HG02852 (cell line): Measurements from ENCODE around the gene CYP1A2.
"Not testable (repeated sequence)": the region's sequence is repeated elsewhere in the genome, so short reads cannot be mapped to it uniquely, and the experiment has no call there.

Experiments
- ATAC-seq: cut with Tn5 transposase; IDR thresholded peaks from one replicate; pipeline ENCODE4 v1.9.1; 2021; ENCODE audit warnings: mild to moderate bottlenecking, moderate library complexity; ENCODE audit not compliant: unreplicated experiment

The CYP1A2 gene, protein sequence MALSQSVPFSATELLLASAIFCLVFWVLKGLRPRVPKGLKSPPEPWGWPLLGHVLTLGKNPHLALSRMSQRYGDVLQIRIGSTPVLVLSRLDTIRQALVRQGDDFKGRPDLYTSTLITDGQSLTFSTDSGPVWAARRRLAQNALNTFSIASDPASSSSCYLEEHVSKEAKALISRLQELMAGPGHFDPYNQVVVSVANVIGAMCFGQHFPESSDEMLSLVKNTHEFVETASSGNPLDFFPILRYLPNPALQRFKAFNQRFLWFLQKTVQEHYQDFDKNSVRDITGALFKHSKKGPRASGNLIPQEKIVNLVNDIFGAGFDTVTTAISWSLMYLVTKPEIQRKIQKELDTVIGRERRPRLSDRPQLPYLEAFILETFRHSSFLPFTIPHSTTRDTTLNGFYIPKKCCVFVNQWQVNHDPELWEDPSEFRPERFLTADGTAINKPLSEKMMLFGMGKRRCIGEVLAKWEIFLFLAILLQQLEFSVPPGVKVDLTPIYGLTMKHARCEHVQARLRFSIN

GRCh38 chr15:74748322-74748946 lies at the start of gene CYP1A2:
CYP1A2 (plus strand) TSS chr15:74748845; CDS start chr15:74749739, 894 bp downstream.
- no peak for ATAC-seq

DNA sequence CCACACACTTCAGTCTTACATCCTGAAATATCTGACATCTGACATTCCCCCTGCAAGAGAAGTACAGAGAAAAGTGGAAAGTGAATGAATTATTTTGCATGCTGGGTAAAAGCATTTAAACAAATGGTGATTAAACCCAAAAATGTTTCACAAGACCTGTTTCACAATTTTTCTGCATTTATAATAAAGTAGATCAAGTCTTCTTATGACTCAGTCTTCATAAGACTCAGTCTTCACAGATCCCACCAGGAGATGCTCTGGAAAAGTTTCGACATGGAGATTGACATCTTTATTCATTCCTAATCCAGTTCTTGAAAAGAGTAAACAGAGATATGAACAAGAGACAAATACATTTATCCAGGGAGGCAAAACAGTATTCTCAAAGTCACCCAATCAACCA lies 39.6 kb upstream of the CYP1A2 start:
- no peak for ATAC-seq

DNA sequence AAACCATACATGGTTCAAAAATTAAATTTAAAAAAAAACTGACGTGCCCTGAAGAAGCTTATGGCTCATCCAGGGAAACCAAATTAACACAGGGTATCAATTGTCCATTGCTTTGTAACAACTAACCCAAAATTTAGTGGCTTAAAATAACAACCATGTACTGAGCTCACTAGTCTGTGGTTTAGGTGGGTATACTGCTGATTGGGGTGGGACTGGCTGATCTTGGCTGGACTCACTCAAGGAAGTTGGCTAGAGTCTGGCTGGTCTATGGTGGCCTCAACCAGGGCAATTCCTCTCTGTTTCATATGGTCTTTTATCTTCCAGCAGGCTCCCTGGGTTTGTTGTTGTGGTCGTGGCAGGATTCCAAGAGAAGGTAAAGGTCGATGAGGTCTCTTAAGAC lies 38.8 kb upstream of the CYP1A2 start:
- ATAC-seq, result no peak

- ATAC-seq, result no peak
Measured at GRCh38 chr15:74710319-74711094, 38.1 kb upstream of the CYP1A2 start.

GRCh38 chr15:74712311-74712710 lies 36.3 kb upstream of the CYP1A2 start:
- ATAC-seq, result no peak

DNA sequence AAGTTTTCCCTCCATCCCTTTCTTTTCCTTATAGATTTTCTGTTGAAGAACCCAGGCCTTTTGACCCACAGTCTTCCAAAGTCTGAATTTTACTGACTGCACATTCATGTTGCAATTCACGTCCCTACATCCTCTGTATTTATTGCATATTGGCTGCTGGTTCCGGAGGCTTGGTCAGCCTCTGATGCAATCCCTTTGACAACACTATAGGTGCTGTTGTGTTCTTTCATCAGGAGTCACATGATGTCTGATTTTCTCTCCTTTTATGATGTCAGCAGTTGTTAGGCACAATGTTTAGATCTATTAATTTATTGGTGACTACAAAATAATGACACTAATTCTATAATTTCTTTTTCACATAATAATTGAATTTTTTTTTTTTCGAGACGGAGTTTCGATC lies 32.0 kb upstream of the CYP1A2 start:
- ATAC-seq, result no peak

GRCh38 chr15:74722591-74722990 lies 26.1 kb upstream of the CYP1A2 start:
- ATAC-seq, result no peak

DNA sequence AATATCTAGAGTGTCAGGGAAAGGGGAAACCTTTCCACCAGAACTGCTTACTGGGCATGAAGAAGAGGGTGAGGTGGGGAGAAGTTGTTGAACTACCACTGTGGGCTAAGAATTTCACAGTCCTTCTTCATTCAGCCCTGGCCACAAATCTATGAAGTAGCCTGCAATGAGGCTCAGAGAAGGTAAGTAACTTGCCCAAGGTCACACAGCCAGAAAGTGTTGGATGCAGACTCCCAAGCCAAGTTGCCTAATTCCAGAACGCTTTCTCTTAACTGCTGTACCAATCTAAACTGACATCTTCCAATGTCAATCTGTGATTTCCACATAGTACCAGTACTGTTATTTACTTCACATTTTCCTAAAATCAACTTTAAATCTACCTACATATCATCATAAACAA lies 25.5 kb upstream of the CYP1A2 start:
- ATAC-seq, result no peak

GRCh38 chr15:74723754-74724334 lies 24.8 kb upstream of the CYP1A2 start:
- no peak for ATAC-seq

- ATAC-seq, result no peak
Measured at GRCh38 chr15:74724570-74725224, 23.9 kb upstream of the CYP1A2 start.

- ATAC-seq, result no peak
Measured at GRCh38 chr15:74725225-74725774, 23.3 kb upstream of the CYP1A2 start, which contains the start of gene CYP1A1. CYP1A1 (minus strand) TSS chr15:74725528; CDS start chr15:74723097, 2,431 bp downstream.

GRCh38 chr15:74725845-74726773 lies 22.5 kb upstream of the CYP1A2 start:
- ATAC-seq, result no peak

DNA sequence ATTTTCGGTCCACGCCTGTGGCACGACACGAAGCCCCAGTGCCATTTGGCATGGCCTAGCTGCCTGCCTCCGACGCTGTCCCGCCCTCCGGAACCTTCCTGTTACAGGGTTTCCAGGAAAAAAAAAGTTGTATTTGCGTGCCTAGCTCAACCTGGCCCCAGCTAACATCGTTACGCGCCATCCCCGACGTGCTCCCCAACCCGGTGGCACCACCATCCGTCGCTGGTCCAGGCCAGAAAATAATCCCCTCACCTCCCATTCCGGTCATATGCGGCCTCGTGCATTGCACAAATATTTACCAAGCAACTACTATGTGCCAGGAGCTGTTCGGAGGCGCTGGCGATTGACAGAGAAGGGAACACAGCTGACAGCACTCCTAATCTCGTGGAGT lies 21.9 kb upstream of the CYP1A2 start:
- no peak for ATAC-seq

- no peak for ATAC-seq
Measured at GRCh38 chr15:74727727-74728126, 20.9 kb upstream of the CYP1A2 start.

- ATAC-seq, result not testable (repeated sequence)
Measured at GRCh38 chr15:74728699-74729098, 19.9 kb upstream of the CYP1A2 start.

DNA sequence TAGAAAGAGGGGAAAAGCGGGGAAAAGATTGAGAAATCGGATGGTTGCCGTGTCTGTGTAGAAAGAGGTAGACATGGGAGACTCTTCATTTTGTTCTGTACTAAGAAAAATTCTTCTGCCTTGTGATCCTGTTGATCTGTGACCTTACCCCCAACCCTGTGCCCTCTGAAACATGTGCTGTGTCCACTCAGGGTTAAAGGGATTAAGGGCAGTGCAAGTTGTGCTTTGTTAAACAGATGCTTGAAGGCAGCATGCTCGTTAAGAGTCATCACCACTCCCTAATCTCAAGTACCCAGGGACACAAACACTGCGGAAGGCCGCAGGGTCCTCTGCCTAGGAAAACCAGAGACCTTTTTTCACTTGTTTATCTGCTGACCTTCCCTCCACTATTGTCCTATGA lies 19.3 kb upstream of the CYP1A2 start:
- not testable (repeated sequence) for ATAC-seq

- no peak for ATAC-seq
Measured at GRCh38 chr15:74730619-74731316, 17.9 kb upstream of the CYP1A2 start.

DNA sequence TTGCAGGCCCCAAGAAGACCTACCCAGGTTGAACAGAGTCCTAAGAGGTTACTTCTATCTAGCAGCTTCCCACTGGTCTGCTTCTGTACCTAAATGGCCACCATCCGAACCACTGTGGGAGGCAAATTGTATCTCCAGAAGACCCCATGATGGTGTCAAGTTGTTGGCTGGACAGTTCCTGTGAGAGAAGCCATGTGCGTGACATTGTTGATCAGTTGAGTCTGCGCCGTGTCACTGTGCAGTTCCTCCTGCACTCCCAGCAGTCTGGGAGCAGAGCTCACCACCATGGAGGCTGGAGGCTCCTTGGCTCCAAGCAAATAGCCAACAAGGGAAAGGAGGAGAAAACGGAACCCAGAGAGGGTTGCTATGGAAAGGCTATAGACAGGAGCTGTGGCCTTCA lies 15.8 kb upstream of the CYP1A2 start:
- no peak for ATAC-seq
